Mesothelial cell of epicardium (in vitro differentiated cells): ENCODE measurements around the gene BTNL8. TPM values are rescaled to one million over a fixed set of nuclear protein-coding genes. Genes with fewer than 3 reads are reported as not detected.

ENCODE experiments used
- DNase-seq, 2 experiments: peaks; one replicate each; pipeline ENCODE4 v3.0.0; 2021; ENCODE audit warnings: low spot score in 2 of 2; ENCODE audit not compliant: unreplicated experiment in 2 of 2
- H3K27ac Mint-ChIP-seq: 2 replicates; pipeline ENCODE4 v1.8.0; 2021; ENCODE audit warnings: mixed read lengths
- H3K27me3 Mint-ChIP-seq: 2 replicates; pipeline ENCODE4 v1.8.0; 2021; ENCODE audit warnings: low read depth, mixed read lengths
- H3K36me3 Mint-ChIP-seq: 2 replicates; pipeline ENCODE4 v1.8.0; 2021; ENCODE audit warnings: mixed read lengths
- H3K4me1 Mint-ChIP-seq: 2 replicates; pipeline ENCODE4 v1.8.0; 2021; ENCODE audit warnings: mixed read lengths
- H3K4me3 Mint-ChIP-seq: 2 replicates; pipeline ENCODE4 v1.8.0; 2021; ENCODE audit warnings: mild to moderate bottlenecking, moderate library complexity, mixed read lengths
- H3K9me3 Mint-ChIP-seq: 2 replicates; pipeline ENCODE4 v1.8.0; 2021; ENCODE audit warnings: mixed read lengths
- total RNA-seq: library from RNA; stranded (reverse); gene quantifications from 3 replicates; pipeline ENCODE4 v1.2.1, GENCODE V29; 2021
- TF ChIP-seq, protein P1 (sequence below): fragments of 200-600 bp; sonication (generic); IDR thresholded peaks from one replicate; pipeline ENCODE4 v1.5.0; 2021; ENCODE audit warnings: antibody characterized with exemption; ENCODE audit not compliant: unreplicated experiment

Gene BTNL8
- total RNA-seq, 1 donor from 2014 or later = not detected

GRCh38 chr5:180974612-180975315 lies 75.8 kb downstream of the BTNL8 start:
- Mint-ChIP-seq H3K9me3 (peaks cover 3% of the 10 kb centered on the region), H3K36me3 (no peaks in the 10 kb centered on the region), H3K4me3 (no peak overlapping the region), H3K4me1 (no peaks in the 10 kb centered on the region), H3K27ac (no peak overlapping the region), H3K27me3 (peaks cover 3% of the 10 kb centered on the region)
- no peak for DNase-seq
- TF ChIP-seq, protein P1, sequence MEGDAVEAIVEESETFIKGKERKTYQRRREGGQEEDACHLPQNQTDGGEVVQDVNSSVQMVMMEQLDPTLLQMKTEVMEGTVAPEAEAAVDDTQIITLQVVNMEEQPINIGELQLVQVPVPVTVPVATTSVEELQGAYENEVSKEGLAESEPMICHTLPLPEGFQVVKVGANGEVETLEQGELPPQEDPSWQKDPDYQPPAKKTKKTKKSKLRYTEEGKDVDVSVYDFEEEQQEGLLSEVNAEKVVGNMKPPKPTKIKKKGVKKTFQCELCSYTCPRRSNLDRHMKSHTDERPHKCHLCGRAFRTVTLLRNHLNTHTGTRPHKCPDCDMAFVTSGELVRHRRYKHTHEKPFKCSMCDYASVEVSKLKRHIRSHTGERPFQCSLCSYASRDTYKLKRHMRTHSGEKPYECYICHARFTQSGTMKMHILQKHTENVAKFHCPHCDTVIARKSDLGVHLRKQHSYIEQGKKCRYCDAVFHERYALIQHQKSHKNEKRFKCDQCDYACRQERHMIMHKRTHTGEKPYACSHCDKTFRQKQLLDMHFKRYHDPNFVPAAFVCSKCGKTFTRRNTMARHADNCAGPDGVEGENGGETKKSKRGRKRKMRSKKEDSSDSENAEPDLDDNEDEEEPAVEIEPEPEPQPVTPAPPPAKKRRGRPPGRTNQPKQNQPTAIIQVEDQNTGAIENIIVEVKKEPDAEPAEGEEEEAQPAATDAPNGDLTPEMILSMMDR = no peak

DNA sequence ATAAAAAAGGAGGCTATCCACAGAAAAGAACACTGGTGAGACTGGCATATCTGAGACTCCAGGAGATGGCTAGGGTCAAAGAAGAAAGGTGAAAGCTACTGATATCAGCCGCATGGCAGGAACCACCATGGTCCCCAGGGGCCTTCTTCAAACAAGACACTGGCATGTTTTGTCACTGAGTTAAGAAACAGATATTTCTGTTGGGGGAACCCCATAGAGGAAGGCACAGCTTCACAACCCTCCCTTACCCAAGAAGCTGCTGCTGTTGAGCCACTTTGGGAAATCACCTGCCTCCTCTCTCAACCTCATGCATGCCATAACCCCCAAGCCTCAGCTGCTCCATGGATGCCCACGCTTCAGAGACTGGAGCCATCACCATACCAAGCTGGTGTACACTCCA lies 76.4 kb downstream of the BTNL8 start:
- no peak overlapping the region for H3K4me3 Mint-ChIP-seq
- peaks cover 3% of the 10 kb centered on the region for H3K27me3 Mint-ChIP-seq
- H3K36me3 Mint-ChIP-seq = no peaks in the 10 kb centered on the region
- no peak overlapping the region for H3K27ac Mint-ChIP-seq
- no peaks in the 10 kb centered on the region for H3K4me1 Mint-ChIP-seq
- DNase-seq = no peak
- TF ChIP-seq, protein P1 = no peak
- peaks cover 3% of the 10 kb centered on the region for H3K9me3 Mint-ChIP-seq

DNA sequence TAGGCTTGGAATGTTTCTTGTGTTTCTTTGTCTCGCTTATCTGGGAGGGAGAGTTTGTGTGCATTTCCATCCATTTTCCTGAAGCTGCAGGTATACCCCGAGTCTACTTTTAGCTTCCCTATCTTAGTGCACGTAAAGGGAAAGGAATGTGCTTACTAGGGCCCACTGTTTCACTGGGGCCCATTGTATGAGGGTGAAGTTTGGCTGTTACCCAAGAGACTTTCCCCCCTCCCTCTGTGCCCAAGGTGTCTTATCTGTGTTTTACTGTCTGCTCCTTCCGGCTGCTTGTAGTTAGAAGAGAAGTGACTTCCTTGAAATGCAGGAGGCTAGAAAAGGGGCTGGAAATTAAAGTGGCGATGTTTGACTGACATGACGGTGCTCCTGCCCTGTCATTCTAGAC lies 77.6 kb downstream of the BTNL8 start:
- H3K4me1 Mint-ChIP-seq = no peaks in the 10 kb centered on the region
- H3K36me3 Mint-ChIP-seq = no peaks in the 10 kb centered on the region
- peaks cover 3% of the 10 kb centered on the region for H3K9me3 Mint-ChIP-seq
- DNase-seq = no peak
- H3K4me3 Mint-ChIP-seq = no peak overlapping the region
- TF ChIP-seq, protein P1 = no peak
- no peaks in the 10 kb centered on the region for H3K27me3 Mint-ChIP-seq
- no peak overlapping the region for H3K27ac Mint-ChIP-seq

DNA sequence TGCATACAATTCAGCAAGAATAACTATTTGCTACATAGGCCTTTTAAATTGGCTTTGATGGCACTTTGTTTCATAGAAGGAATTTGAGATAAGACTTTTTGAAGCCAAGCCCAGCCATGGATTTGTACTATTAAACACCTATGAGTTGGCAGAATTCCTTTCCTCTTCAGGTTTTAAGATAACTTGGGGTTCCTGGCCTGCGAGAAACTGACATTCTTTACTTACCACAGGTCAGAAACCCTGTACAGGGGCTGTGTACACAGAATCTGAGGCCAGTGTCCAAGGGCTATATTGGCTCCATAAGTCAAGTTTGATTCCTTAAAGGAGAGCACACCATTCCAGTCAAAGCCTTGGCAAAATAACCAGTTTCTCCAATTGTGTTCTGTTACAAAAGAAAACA lies 78.9 kb downstream of the BTNL8 start:
- TF ChIP-seq, protein P1 = no peak
- no peaks in the 10 kb centered on the region for H3K27me3 Mint-ChIP-seq

GRCh38 chr5:180982008-180982741 lies 83.2 kb downstream of the BTNL8 start:
- peaks cover 11% of the 10 kb centered on the region for H3K27me3 Mint-ChIP-seq
- no peak for DNase-seq
- no peaks in the 10 kb centered on the region for H3K4me1 Mint-ChIP-seq
- H3K4me3 Mint-ChIP-seq = no peak overlapping the region
- TF ChIP-seq, protein P1 = no peak
- H3K9me3 Mint-ChIP-seq = no peaks in the 10 kb centered on the region
- no peaks in the 10 kb centered on the region for H3K36me3 Mint-ChIP-seq
- no peak overlapping the region for H3K27ac Mint-ChIP-seq

More for the DNA sequence above, 78.9 kb downstream of the BTNL8 start:
- no peak overlapping the region for H3K4me3 Mint-ChIP-seq
- H3K36me3 Mint-ChIP-seq = no peaks in the 10 kb centered on the region
- H3K4me1 Mint-ChIP-seq = no peaks in the 10 kb centered on the region
- no peak for DNase-seq
- peaks cover 3% of the 10 kb centered on the region for H3K9me3 Mint-ChIP-seq
- no peak overlapping the region for H3K27ac Mint-ChIP-seq
